Renal pelvis (tissue), 4 donors: ENCODE results near the gene TARDBP. TPM values are rescaled to one million over a fixed set of nuclear protein-coding genes. Genes with fewer than 3 reads are reported as not detected.
"Not testable (repeated sequence)": the region's sequence is repeated elsewhere in the genome, so short reads cannot be mapped to it uniquely, and the experiment has no call there.

Source experiments
- DNase-seq: peaks from one replicate; pipeline ENCODE4 v3.0.0-alpha.2; 2013
- polyA plus RNA-seq, 3 donors: library from polyadenylated mRNA; unstranded; fragments of 120-200 nt; gene quantifications; one replicate each; pipeline ENCODE4 v1.2.1, GENCODE V29; 2013; ENCODE audit not compliant: insufficient read length in 3 of 3

Gene TARDBP
- polyA plus RNA-seq, 3 donors = 295 to 340 (median 320) TPM

GRCh38 chr1:11037740-11038182 lies 25.3 kb downstream of the TARDBP start:
- DNase-seq = peak; percentile 81

- DNase-seq = no peak
These were observed 27.1 kb downstream of the TARDBP start for GRCh38 chr1:11039351-11040104.

GRCh38 chr1:11040105-11040429 lies 27.6 kb downstream of the TARDBP start:
- DNase-seq = not testable (repeated sequence)

GRCh38 chr1:11041048-11041447 lies 28.6 kb downstream of the TARDBP start:
- no peak for DNase-seq

GRCh38 chr1:11042065-11042464 lies 29.6 kb downstream of the TARDBP start:
- DNase-seq = no peak

- no peak for DNase-seq
These were observed 30.8 kb downstream of the TARDBP start for GRCh38 chr1:11042995-11043874.

- no peak for DNase-seq
These were observed 31.8 kb downstream of the TARDBP start for GRCh38 chr1:11044086-11044848.

GRCh38 chr1:11044849-11045427 lies 32.5 kb downstream of the TARDBP start:
- DNase-seq = no peak

GRCh38 chr1:11045428-11046269 lies 33.2 kb downstream of the TARDBP start:
- peak; percentile 50 for DNase-seq

GRCh38 chr1:11046270-11046566 lies 33.8 kb downstream of the TARDBP start:
- DNase-seq = no peak

GRCh38 chr1:11046625-11047365 lies 34.3 kb downstream of the TARDBP start, which contains the start of gene MASP2:
Gene MASP2 (minus strand): TSS chr1:11047239. CDS start chr1:11047207, 32 bp downstream.
- no peak for DNase-seq

GRCh38 chr1:11051121-11051520 lies 38.7 kb downstream of the TARDBP start:
- not testable (repeated sequence) for DNase-seq

GRCh38 chr1:11051781-11052511 lies 39.5 kb downstream of the TARDBP start:
- no peak for DNase-seq

GRCh38 chr1:11052839-11053757 lies 40.6 kb downstream of the TARDBP start:
- DNase-seq = no peak

- peak; percentile 29 for DNase-seq
These were observed 41.3 kb downstream of the TARDBP start for GRCh38 chr1:11053758-11054137.

GRCh38 chr1:11054181-11054580 lies 41.7 kb downstream of the TARDBP start:
- no peak for DNase-seq

- DNase-seq = no peak
These were observed 42.2 kb downstream of the TARDBP start for GRCh38 chr1:11054666-11055065.

- DNase-seq = no peak
These were observed 43.2 kb downstream of the TARDBP start for GRCh38 chr1:11055676-11056075.
